Sigmoid colon (tissue), 4 donors: ENCODE data around the gene EIF3F.

Source experiments
- CTCF ChIP-seq, 4 experiments: fragments of 450-650 bp in 3 of 4; fragments of 200-600 bp in 1 of 4; IDR thresholded peaks; one replicate each; pipeline ENCODE4 v1.5.1; 2016 to 2019; ENCODE audit warnings: antibody characterized with exemption in 4 of 4, mild to moderate bottlenecking in 3 of 4, moderate library complexity in 2 of 4
- POLR2AphosphoS5 ChIP-seq, 4 donors: sonication (generic); formaldehyde crosslinking; IDR thresholded peaks; one replicate each; pipeline ENCODE4 v1.6.1; 2017; ENCODE audit warnings: antibody characterized with exemption in 4 of 4

- TF ChIP-seq CTCF (IDR thresholded peaks at IDR 0.05) = no peak
- no peak for TF ChIP-seq POLR2AphosphoS5 (IDR thresholded peaks at IDR 0.05)
Measured at GRCh38 chr11:7977232-7977917, 9.8 kb upstream of the EIF3F start.
